HepG2 (cell line): ENCODE measurements around the gene SERBP1. TPM values are rescaled to one million over a fixed set of nuclear protein-coding genes. Genes with fewer than 3 reads are reported as not detected.

Experiments used
- CBFB ChIP-seq: sonication (generic); formaldehyde crosslinking; IDR thresholded peaks from 2 replicates; pipeline ENCODE4 v1.4.0; 2020; ENCODE audit warnings: missing genetic modification reagents
- HOXA3 ChIP-seq: sonication (generic); formaldehyde crosslinking; IDR thresholded peaks from 2 replicates; pipeline ENCODE4 v1.5.0; 2020; ENCODE audit warnings: missing genetic modification reagents
- ZFP37 ChIP-seq: sonication (generic); formaldehyde crosslinking; IDR thresholded peaks from 2 replicates; pipeline ENCODE4 v1.4.0; 2020; ENCODE audit warnings: missing genetic modification reagents, borderline replicate concordance
- ZNF232 ChIP-seq: sonication (generic); formaldehyde crosslinking; IDR thresholded peaks from 2 replicates; pipeline ENCODE4 v1.4.0; 2020; ENCODE audit warnings: missing genetic modification reagents, borderline replicate concordance
- ZNF407 ChIP-seq: sonication (generic); formaldehyde crosslinking; IDR thresholded peaks from one replicate; pipeline ENCODE4 v1.5.1; 2020; ENCODE audit warnings: mild to moderate bottlenecking, missing genetic modification reagents; ENCODE audit errors: not compliant biosample characterization
- ZNF609 ChIP-seq: sonication (generic); formaldehyde crosslinking; IDR thresholded peaks from 2 replicates; pipeline ENCODE4 v1.4.0; 2020; ENCODE audit warnings: mild to moderate bottlenecking, missing genetic modification reagents, borderline replicate concordance
- ZNF678 ChIP-seq: sonication (generic); formaldehyde crosslinking; IDR thresholded peaks from 2 replicates; pipeline ENCODE4 v1.4.0; 2020; ENCODE audit warnings: mild to moderate bottlenecking, missing genetic modification reagents
- ZNF724P ChIP-seq: sonication (generic); formaldehyde crosslinking; IDR thresholded peaks from 2 replicates; pipeline ENCODE4 v1.8.0; 2022; ENCODE audit warnings: missing genetic modification reagents, borderline replicate concordance
- polyA plus RNA-seq, 8 experiments: library from polyadenylated mRNA; depleted of rRNA in 3 of 8; stranded (reverse) in 7 of 8; unstranded in 1 of 8; fragments of >200 nt; fragmentation: Illumina TruSeq in 4 of 8; extraction: Trizol in 4 of 8; gene quantifications; 2 replicates each; pipeline versions ENCODE4 v1.2.1 to v1.2.3, GENCODE V29; 2011 to 2016; ENCODE audit warnings: low read depth in 4 of 8, missing spikeins in 1 of 8, mixed read lengths in 1 of 8; ENCODE audit not compliant: insufficient read depth in 1 of 8
- total RNA-seq, 5 experiments: library from RNA; depleted of rRNA; stranded (reverse); fragments of >200 nt; fragmentation: Illumina TruSeq; extraction: Trizol; gene quantifications; 2 replicates each; pipeline ENCODE4 v1.2.3, GENCODE V29; 2016; ENCODE audit warnings: low read depth in 1 of 5

SERBP1 gene
- total and polyA plus RNA-seq, 2 of the 13 experiments (the other 11 are each of a cell fraction or from before 2014, with no cell fraction given): 175 to 281 TPM

GRCh38 chr1:67407498-67407897 lies 22.7 kb downstream of the SERBP1 start (continued):
- no peak for TF ChIP-seq ZNF407 (CRISPR knock-in tag)
- no peak for TF ChIP-seq ZNF609
- TF ChIP-seq HOXA3: no peak
- TF ChIP-seq CBFB: no peak
- no peak for TF ChIP-seq ZNF724P
- TF ChIP-seq ZNF232 (CRISPR knock-in tag): no peak
- no peak for TF ChIP-seq ZFP37 (CRISPR knock-in tag)
- no peak for TF ChIP-seq ZNF678
